Measurements from ENCODE around the gene ANKRD55.

The ANKRD55 gene

DNA sequence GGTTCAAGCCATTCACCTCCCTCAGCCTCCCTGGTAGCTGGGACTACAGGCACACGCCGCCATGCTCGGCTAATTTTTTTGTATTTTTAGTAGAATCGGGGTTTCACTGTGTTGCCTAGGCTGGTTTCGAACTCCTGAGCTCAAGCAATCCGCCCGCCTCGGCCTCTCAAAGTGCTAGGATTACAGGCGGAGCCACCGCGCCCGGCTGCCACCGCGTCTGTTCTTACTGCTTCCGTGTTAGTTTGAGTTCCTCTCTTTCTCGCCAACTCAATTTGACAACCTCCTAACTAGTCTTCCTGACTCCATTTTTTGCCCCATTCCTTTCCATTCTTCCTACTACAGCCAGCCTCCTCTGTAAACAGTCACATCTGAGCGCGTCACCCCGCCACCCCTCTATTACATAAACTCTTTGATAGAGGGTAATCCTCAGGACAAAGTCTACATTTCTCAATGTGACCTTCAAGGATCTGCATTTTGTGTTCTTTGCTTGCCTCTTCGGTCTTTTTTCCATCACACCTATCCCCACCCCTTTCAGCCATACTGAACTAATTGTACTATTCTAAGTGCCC is 149.8 kb downstream of the ANKRD55 start:
- no peak for TF ChIP-seq SIN3A (IDR thresholded peaks at IDR 0.05; ENCODE audit: borderline replicate concordance, insufficient read depth, low read length)
- TF ChIP-seq TAF1 (IDR thresholded peaks at IDR 0.05; ENCODE audit: borderline replicate concordance, insufficient read depth, low read length), result no peak
- TF ChIP-seq, protein P1, sequence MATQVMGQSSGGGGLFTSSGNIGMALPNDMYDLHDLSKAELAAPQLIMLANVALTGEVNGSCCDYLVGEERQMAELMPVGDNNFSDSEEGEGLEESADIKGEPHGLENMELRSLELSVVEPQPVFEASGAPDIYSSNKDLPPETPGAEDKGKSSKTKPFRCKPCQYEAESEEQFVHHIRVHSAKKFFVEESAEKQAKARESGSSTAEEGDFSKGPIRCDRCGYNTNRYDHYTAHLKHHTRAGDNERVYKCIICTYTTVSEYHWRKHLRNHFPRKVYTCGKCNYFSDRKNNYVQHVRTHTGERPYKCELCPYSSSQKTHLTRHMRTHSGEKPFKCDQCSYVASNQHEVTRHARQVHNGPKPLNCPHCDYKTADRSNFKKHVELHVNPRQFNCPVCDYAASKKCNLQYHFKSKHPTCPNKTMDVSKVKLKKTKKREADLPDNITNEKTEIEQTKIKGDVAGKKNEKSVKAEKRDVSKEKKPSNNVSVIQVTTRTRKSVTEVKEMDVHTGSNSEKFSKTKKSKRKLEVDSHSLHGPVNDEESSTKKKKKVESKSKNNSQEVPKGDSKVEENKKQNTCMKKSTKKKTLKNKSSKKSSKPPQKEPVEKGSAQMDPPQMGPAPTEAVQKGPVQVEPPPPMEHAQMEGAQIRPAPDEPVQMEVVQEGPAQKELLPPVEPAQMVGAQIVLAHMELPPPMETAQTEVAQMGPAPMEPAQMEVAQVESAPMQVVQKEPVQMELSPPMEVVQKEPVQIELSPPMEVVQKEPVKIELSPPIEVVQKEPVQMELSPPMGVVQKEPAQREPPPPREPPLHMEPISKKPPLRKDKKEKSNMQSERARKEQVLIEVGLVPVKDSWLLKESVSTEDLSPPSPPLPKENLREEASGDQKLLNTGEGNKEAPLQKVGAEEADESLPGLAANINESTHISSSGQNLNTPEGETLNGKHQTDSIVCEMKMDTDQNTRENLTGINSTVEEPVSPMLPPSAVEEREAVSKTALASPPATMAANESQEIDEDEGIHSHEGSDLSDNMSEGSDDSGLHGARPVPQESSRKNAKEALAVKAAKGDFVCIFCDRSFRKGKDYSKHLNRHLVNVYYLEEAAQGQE (IDR thresholded peaks at IDR 0.05; ENCODE audit: insufficient read depth in 1 of 2, low read depth in 2 of 2, low read length in 2 of 2), result no peak
- TF ChIP-seq POLR2AphosphoS5 (IDR thresholded peaks at IDR 0.05; ENCODE audit: low read depth, low read length), result no peak
- no peak for TF ChIP-seq FOXP2 (optimal IDR thresholded peaks at IDR 0.05; ENCODE audit: borderline replicate concordance, extremely low read depth, extremely low read length, insufficient read depth)

DNA sequence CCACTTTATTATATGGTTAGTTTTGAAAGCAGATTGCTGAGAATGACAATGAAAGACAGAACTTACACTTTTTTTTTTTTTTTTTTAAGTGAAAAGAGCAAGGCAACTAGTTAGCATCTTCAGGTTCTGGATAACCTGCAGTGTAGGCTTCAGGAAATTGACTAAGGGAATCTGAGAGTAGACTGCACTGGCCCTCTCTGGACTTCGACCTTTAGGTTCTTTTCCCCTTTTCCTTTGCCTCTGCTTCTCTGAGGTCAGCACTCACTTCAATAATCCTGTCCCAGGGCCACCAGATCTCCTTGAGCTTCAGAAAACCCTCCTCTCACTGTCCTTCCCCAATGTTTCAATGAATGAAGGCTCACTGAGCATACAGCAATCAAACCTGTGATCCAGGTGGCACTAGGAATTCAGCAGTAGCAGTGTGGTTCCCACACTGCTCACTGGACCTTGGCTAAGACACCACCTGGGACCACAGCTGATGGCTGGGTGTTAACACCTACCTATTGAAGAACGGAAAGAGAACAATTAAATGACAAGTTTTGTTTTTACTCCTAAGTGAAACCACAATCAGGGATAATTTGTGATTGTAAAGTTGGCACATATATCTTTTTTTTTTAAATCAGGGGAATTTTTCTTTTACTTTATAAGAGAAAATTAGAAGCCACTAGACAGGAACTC is 152.6 kb downstream of the ANKRD55 start:
- TF ChIP-seq POLR2AphosphoS5 (IDR thresholded peaks at IDR 0.05; ENCODE audit: low read depth, low read length) (no peak), SIN3A (IDR thresholded peaks at IDR 0.05; ENCODE audit: borderline replicate concordance, insufficient read depth, low read length) (no peak), TAF1 (IDR thresholded peaks at IDR 0.05; ENCODE audit: borderline replicate concordance, insufficient read depth, low read length) (no peak), FOXP2 (optimal IDR thresholded peaks at IDR 0.05; ENCODE audit: borderline replicate concordance, extremely low read depth, extremely low read length, insufficient read depth) (no peak)
- TF ChIP-seq, protein P1 (IDR thresholded peaks at IDR 0.05; ENCODE audit: insufficient read depth in 1 of 2, low read depth in 2 of 2, low read length in 2 of 2), result no peak

DNA sequence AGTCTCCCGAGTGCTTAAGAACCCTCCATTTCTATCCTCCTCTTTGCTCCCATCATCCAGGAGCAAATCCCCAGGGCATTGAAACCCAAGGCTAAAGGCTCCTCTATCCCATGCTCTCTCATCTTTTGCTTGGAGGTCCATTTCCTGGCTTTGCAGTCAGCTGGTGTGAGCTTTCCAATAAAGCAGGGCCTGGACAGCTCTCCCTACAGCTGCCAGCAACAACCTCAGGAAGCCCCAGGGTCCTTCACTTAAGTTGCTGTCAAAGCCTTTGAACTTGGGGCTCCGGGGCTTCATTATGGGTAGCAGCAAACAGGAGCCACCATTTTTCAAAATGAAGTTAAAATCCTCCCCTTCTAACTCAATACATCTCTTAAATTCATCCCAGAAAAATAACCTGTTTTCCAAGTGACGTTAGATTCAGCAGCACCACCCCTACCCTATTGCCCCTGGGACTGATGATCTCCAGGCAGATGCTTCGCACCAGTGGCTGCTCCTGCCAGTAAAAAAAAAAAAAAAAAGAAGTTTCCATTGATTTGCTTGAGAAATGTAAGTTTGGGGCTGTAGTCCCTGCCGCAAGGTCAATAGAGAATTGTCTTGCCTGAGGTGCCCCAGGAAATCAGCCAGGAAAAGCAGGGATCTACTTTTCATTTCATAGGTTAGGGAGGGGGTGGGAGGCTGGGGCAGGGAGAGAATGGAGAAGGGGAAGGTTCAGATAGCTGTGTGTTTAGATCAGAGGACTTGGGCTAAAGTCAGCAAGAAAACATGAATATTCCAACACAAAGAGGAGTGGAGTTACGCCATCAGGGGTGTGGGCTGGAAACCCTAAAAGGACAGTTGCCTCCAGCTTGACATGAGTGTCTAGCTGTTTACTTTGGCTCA is 154.6 kb downstream of the ANKRD55 start:
- TF ChIP-seq TAF1 (IDR thresholded peaks at IDR 0.05; ENCODE audit: borderline replicate concordance, insufficient read depth, low read length) (no peak), FOXP2 (optimal IDR thresholded peaks at IDR 0.05; ENCODE audit: borderline replicate concordance, extremely low read depth, extremely low read length, insufficient read depth) (no peak), SIN3A (IDR thresholded peaks at IDR 0.05; ENCODE audit: borderline replicate concordance, insufficient read depth, low read length) (no peak), POLR2AphosphoS5 (IDR thresholded peaks at IDR 0.05; ENCODE audit: low read depth, low read length) (no peak)
- TF ChIP-seq, protein P1 (IDR thresholded peaks at IDR 0.05; ENCODE audit: insufficient read depth in 1 of 2, low read depth in 2 of 2, low read length in 2 of 2), result peak; percentile 27 to 74; a peak in 1 of 4 replicates

DNA sequence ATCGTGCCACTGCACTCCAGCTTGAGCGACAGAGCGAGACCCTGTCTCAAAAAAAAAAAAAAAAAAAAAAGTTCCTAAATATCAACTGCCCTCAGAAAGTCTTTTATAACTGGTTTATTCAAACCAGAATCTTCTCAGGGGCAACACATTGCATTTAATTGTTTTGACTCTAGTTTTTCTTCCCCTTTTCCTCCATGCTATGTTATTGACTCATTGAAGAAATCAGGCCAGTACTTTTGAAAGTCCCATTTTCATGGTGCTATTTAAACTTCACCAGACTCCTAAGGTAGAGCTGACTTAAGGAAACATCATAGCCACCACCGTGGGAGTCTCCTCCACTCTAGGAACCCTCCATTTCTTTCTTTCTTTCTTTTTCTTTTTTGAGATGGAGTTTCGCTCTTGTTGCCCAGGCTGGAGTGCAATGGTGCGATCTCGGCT is 155.3 kb downstream of the ANKRD55 start:
- TF ChIP-seq POLR2AphosphoS5 (IDR thresholded peaks at IDR 0.05; ENCODE audit: low read depth, low read length) (no peak), FOXP2 (optimal IDR thresholded peaks at IDR 0.05; ENCODE audit: borderline replicate concordance, extremely low read depth, extremely low read length, insufficient read depth) (no peak), SIN3A (IDR thresholded peaks at IDR 0.05; ENCODE audit: borderline replicate concordance, insufficient read depth, low read length) (no peak), TAF1 (IDR thresholded peaks at IDR 0.05; ENCODE audit: borderline replicate concordance, insufficient read depth, low read length) (no peak)
- TF ChIP-seq, protein P1 (IDR thresholded peaks at IDR 0.05; ENCODE audit: insufficient read depth in 1 of 2, low read depth in 2 of 2, low read length in 2 of 2), result no peak
